ENCODE data around the gene FOXP2. TPM values are rescaled to one million over a fixed set of nuclear protein-coding genes. Genes with fewer than 3 reads are reported as not detected.

The FOXP2 gene
- total and polyA plus RNA-seq, 2 experiments from 2014 or later: 1.3 to 1.5 TPM

DNA sequence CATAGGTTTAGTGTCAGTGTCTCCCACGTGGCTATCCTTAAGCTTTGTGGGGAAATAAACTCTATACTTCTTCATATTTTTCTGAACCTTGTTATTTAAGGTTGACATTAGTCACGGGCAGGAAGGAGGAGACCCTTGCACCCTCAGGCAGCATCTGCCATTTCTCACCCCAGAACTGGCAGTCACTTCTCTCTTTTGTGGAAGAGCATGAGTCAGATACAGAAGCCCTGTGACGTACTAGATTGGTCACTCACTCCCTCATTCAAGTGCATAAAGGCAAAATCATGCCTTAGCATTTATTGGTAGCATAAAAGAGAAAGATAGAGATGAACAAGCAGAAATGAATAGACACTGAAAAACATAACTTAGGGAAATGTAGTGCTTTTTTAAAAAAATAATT, 301.3 kb downstream of the FOXP2 start:
- H3K27ac ChIP-seq: no peak overlapping the region
- H3K27me3 ChIP-seq: no peaks in the 10 kb centered on the region
- no peaks in the 10 kb centered on the region for H3K36me3 ChIP-seq
- TF ChIP-seq, protein P1, sequence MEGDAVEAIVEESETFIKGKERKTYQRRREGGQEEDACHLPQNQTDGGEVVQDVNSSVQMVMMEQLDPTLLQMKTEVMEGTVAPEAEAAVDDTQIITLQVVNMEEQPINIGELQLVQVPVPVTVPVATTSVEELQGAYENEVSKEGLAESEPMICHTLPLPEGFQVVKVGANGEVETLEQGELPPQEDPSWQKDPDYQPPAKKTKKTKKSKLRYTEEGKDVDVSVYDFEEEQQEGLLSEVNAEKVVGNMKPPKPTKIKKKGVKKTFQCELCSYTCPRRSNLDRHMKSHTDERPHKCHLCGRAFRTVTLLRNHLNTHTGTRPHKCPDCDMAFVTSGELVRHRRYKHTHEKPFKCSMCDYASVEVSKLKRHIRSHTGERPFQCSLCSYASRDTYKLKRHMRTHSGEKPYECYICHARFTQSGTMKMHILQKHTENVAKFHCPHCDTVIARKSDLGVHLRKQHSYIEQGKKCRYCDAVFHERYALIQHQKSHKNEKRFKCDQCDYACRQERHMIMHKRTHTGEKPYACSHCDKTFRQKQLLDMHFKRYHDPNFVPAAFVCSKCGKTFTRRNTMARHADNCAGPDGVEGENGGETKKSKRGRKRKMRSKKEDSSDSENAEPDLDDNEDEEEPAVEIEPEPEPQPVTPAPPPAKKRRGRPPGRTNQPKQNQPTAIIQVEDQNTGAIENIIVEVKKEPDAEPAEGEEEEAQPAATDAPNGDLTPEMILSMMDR (IDR thresholded peaks at IDR 0.05; ENCODE audit: low read depth, low read length): no peak
- DNase-seq (ENCODE audit: low read depth in 1 of 2, low spot score in 1 of 2): peak in 1 of 2 donors; percentile 6
- H3K4me3 ChIP-seq: no peak overlapping the region
- peaks cover 6% of the 10 kb centered on the region for H3K4me1 ChIP-seq (ENCODE audit: low read depth)
- no peaks in the 10 kb centered on the region for H3K9me3 ChIP-seq (ENCODE audit: low read depth)

DNA sequence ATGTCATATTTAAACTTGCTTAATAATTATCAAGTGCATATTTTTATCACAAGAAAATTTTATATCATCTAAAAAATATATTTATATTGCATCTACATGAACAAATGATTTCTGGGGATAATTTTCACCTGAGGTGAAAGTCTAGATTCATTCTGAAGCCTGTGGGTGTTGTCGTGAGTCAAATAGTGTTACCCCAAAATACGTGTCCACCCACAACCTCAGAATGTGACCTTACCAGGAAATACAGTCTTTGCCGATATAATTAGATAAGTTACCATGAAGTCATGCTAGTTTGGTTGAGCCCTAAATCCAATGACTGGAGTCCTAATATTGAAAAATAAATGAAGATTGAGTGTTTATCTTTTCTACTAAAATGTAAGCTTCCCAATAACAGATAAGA, 304.2 kb downstream of the FOXP2 start:
- no peaks in the 10 kb centered on the region for H3K9me3 ChIP-seq (ENCODE audit: low read depth)
- H3K36me3 ChIP-seq: no peaks in the 10 kb centered on the region
- TF ChIP-seq, protein P1 (IDR thresholded peaks at IDR 0.05; ENCODE audit: low read depth, low read length): no peak
- no peak overlapping the region for H3K4me3 ChIP-seq
- no peaks in the 10 kb centered on the region for H3K27me3 ChIP-seq
- no peaks in the 10 kb centered on the region for H3K4me1 ChIP-seq (ENCODE audit: low read depth)
- DNase-seq (ENCODE audit: low read depth in 1 of 2, low spot score in 1 of 2): no peak
- no peak overlapping the region for H3K27ac ChIP-seq

DNA sequence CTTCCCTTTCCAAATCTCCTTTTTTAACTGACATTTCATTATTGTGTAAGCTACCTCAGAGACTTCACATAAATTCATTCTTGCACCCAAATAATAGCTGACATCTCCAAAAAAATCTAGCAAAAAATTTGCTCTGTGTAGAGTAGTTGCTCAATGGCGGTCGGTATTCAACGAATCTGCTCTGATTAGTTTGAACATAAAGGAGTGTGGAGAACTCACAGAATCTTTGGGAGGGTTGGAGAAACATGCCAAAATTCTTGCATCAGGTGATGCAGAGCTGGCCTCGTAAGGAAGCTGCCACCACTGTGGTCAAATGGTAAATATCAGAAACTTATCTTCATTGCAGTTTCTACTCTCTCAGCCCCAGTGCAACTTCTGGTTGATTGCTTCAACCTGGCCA, 306.1 kb downstream of the FOXP2 start:
- no peaks in the 10 kb centered on the region for H3K9me3 ChIP-seq (ENCODE audit: low read depth)
- H3K27me3 ChIP-seq: no peaks in the 10 kb centered on the region
- TF ChIP-seq, protein P1 (IDR thresholded peaks at IDR 0.05; ENCODE audit: low read depth, low read length): no peak
- no peak overlapping the region for H3K4me3 ChIP-seq
- peak in 1 of 2 donors; percentile 40 for DNase-seq (ENCODE audit: low read depth in 1 of 2, low spot score in 1 of 2)
- H3K36me3 ChIP-seq: no peaks in the 10 kb centered on the region
- no peaks in the 10 kb centered on the region for H3K4me1 ChIP-seq (ENCODE audit: low read depth)
- H3K27ac ChIP-seq: no peak overlapping the region

DNA sequence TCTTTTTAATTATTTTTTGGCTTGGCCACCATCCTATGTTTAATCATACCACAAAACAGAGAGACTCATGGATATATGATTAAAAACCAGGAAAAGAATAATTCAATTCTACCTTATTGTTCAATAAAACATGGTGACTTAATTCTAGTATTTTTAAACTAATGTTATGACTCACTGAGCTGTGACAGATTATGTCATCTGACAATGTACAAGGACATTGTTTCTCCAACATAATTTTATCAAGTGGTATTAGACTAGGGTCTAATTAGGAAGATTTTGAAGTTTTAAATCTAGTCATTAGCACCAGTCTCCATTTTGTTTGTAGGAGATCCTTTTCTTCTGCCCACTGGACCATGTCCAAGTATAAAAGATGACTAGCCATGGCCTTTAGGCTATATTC, 307.9 kb downstream of the FOXP2 start:
- TF ChIP-seq, protein P1 (IDR thresholded peaks at IDR 0.05; ENCODE audit: low read depth, low read length): no peak
- H3K27me3 ChIP-seq: no peaks in the 10 kb centered on the region
- H3K36me3 ChIP-seq: no peaks in the 10 kb centered on the region
- H3K9me3 ChIP-seq (ENCODE audit: low read depth): no peaks in the 10 kb centered on the region
- DNase-seq (ENCODE audit: low read depth in 1 of 2, low spot score in 1 of 2): no peak
- H3K27ac ChIP-seq: no peak overlapping the region
- no peaks in the 10 kb centered on the region for H3K4me1 ChIP-seq (ENCODE audit: low read depth)
- no peak overlapping the region for H3K4me3 ChIP-seq

DNA sequence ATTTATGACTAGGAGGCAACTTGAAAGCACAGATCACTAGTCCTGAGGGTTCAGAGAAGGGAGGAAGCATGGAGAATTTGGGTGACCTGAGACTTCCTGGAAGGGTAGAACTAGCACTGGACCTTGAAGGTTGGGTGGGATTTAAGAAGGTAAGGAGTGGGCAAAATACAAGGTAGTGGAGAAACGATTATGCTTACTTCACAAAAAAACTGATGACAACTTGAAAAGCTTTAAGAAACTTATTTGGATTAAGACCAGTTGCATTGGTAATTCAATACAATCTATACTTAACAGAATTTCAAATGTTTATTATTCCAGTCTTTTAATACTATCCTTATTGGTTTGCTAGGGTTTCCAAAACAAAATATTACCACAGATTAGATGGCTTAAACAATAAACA, 308.7 kb downstream of the FOXP2 start:
- H3K27ac ChIP-seq: no peak overlapping the region
- TF ChIP-seq, protein P1 (IDR thresholded peaks at IDR 0.05; ENCODE audit: low read depth, low read length): no peak
- H3K27me3 ChIP-seq: no peaks in the 10 kb centered on the region
- H3K36me3 ChIP-seq: no peaks in the 10 kb centered on the region
- no peaks in the 10 kb centered on the region for H3K4me1 ChIP-seq (ENCODE audit: low read depth)
- no peak overlapping the region for H3K4me3 ChIP-seq
- no peaks in the 10 kb centered on the region for H3K9me3 ChIP-seq (ENCODE audit: low read depth)
- DNase-seq (ENCODE audit: low read depth in 1 of 2, low spot score in 1 of 2): no peak

DNA sequence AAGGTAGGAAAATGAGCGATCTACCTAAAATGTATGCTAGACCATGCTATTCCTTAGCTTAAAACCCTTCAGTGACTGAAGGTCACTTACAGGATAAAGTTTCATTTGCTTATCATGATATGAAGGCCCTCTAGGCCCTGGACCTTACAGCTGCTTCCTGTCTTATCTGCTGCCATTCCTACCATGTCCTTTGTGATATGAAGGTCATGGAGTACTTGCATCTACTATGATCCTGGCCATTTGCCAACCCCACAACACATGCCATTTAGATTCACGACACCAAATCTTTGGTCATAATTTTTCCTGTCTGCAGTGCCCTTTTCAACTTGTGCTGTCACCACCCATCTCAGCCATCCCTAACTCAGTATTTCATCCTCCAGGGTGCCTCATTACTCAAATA, 325.5 kb downstream of the FOXP2 start:
- DNase-seq (ENCODE audit: low read depth in 1 of 2, low spot score in 1 of 2): peak in 1 of 2 donors; percentile 12
- Histone ChIP-seq H3K27me3 (no peaks in the 10 kb centered on the region), H3K27ac (no peak overlapping the region), H3K36me3 (no peaks in the 10 kb centered on the region), H3K9me3 (ENCODE audit: low read depth) (no peaks in the 10 kb centered on the region), H3K4me3 (no peak overlapping the region), H3K4me1 (ENCODE audit: low read depth) (peaks cover 3% of the 10 kb centered on the region)
- TF ChIP-seq, protein P1 (IDR thresholded peaks at IDR 0.05; ENCODE audit: low read depth, low read length): no peak

Measured in cardiac muscle cell (in vitro differentiated cells and primary cell).